Liver (tissue), 9 donors: ENCODE measurements around the gene LRRC4. TPM values are rescaled to one million over a fixed set of nuclear protein-coding genes. Genes with fewer than 3 reads are reported as not detected.

Experiments used
- DNase-seq: peaks from one replicate; pipeline ENCODE4 v3.0.0-alpha.2; 2017; ENCODE audit warnings: low spot score
- H3K27ac ChIP-seq, 2 donors: one replicate each; pipeline ENCODE4 v1.7.0; 2013; ENCODE audit warnings: inconsistent platforms in 2 of 2, low read length in 2 of 2, control low read depth in 1 of 2, low read depth in 1 of 2, mild to moderate bottlenecking in 1 of 2
- H3K27me3 ChIP-seq, 4 donors: one replicate each; pipeline versions ENCODE4 v1.6.1 to v1.7.0; 2013; ENCODE audit warnings: low read length in 3 of 4, inconsistent platforms in 1 of 4, mild to moderate bottlenecking in 1 of 4, moderate library complexity in 1 of 4; ENCODE audit not compliant: control insufficient read depth in 4 of 4, insufficient read depth in 4 of 4
- H3K36me3 ChIP-seq, 4 donors: one replicate each; pipeline versions ENCODE4 v1.6.1 to v1.7.0; 2013; ENCODE audit warnings: low read length in 3 of 4, mild to moderate bottlenecking in 3 of 4, low read depth in 1 of 4, moderate library complexity in 1 of 4; ENCODE audit not compliant: control insufficient read depth in 4 of 4, insufficient read depth in 3 of 4
- H3K4me1 ChIP-seq, 4 donors: one replicate each; pipeline versions ENCODE4 v1.6.1 to v1.7.0; 2013; ENCODE audit warnings: low read length in 3 of 4, mild to moderate bottlenecking in 3 of 4, moderate library complexity in 1 of 4; ENCODE audit not compliant: control insufficient read depth in 4 of 4, insufficient read depth in 4 of 4
- H3K4me3 ChIP-seq, 3 donors: one replicate each; pipeline versions ENCODE4 v1.6.1 to v1.7.0; 2013; ENCODE audit warnings: low read length in 3 of 3, control low read depth in 1 of 3, low read depth in 1 of 3, mild to moderate bottlenecking in 1 of 3
- H3K9ac ChIP-seq, 2 donors: one replicate each; pipeline ENCODE4 v1.7.0; 2013; ENCODE audit warnings: low read length in 2 of 2, mild to moderate bottlenecking in 2 of 2, moderate library complexity in 2 of 2, control low read depth in 1 of 2, low read depth in 1 of 2
- H3K9me3 ChIP-seq, 4 donors: one replicate each; pipeline versions ENCODE4 v1.6.1 to v1.7.0; 2013; ENCODE audit warnings: low read length in 3 of 4; ENCODE audit not compliant: control insufficient read depth in 4 of 4
- EGR1 ChIP-seq, 2 donors: IDR thresholded peaks; 2 replicates each; pipeline ENCODE4 v1.6.1; 2016 to 2018; ENCODE audit warnings: antibody characterized with exemption in 2 of 2, low read depth in 2 of 2
- FOXA1 ChIP-seq: IDR thresholded peaks from 2 replicates; pipeline ENCODE4 v1.6.1; 2016; ENCODE audit warnings: antibody characterized with exemption
- FOXA2 ChIP-seq: IDR thresholded peaks from 2 replicates; pipeline ENCODE4 v1.6.1; 2016; ENCODE audit warnings: antibody characterized with exemption
- GABPA ChIP-seq, 2 donors: IDR thresholded peaks in 1 of 2; conservative IDR thresholded peaks in 1 of 2; 2 replicates each; pipeline ENCODE4 v1.6.1; 2016; ENCODE audit warnings: antibody characterized with exemption in 2 of 2, mild to moderate bottlenecking in 1 of 2, moderate library complexity in 1 of 2
- HNF4G ChIP-seq: IDR thresholded peaks from 2 replicates; pipeline ENCODE4 v1.6.1; 2016; ENCODE audit warnings: antibody characterized with exemption
- NR2F2 ChIP-seq: IDR thresholded peaks from 2 replicates; pipeline ENCODE4 v1.6.1; 2016; ENCODE audit warnings: antibody characterized with exemption
- RAD21 ChIP-seq, 2 donors: IDR thresholded peaks; 2 replicates each; pipeline ENCODE4 v1.6.1; 2016; ENCODE audit warnings: antibody characterized with exemption in 2 of 2, mild to moderate bottlenecking in 2 of 2
- RXRA ChIP-seq, 2 donors: IDR thresholded peaks; 2 replicates each; pipeline ENCODE4 v1.6.1; 2017 to 2018; ENCODE audit warnings: antibody characterized with exemption in 2 of 2, mild to moderate bottlenecking in 1 of 2
- TAF1 ChIP-seq: conservative IDR thresholded peaks from 2 replicates; pipeline ENCODE4 v1.6.1; 2016; ENCODE audit warnings: antibody characterized with exemption, mild to moderate bottlenecking
- whole genome bisulfite sequencing: extraction: QIAGEN DNeasy Blood & Tissue Kit; methylation state at CpG from one replicate; pipeline ENCODE4 v1.1.7; 2013; 5-methylcytosine and 5-hydroxymethylcytosine counted together
- polyA plus RNA-seq, 2 donors: library from polyadenylated mRNA; stranded (reverse) in 1 of 2; unstranded in 1 of 2; fragments of 200-250 nt in 1 of 2; fragments of >200 nt in 1 of 2; fragmentation: Nextera tagmentation in 1 of 2; extraction: Ambion mirVana in 1 of 2; gene quantifications; one replicate each; pipeline versions ENCODE4 v1.2.1 to v1.2.3, GENCODE V29; 2013 to 2015
- total RNA-seq, 2 donors: library from RNA; depleted of rRNA; stranded (reverse); fragments of >200 nt; gene quantifications; one replicate each; pipeline ENCODE4 v1.2.3, GENCODE V29; 2014
- TF ChIP-seq, protein P1 (sequence below): fragments of 150-350 bp; IDR thresholded peaks from 2 replicates; pipeline ENCODE4 v1.5.1; 2017; ENCODE audit warnings: improper control_type of control experiment, low read depth, low read length; ENCODE audit not compliant: missing input control
- TF ChIP-seq, protein P2 (sequence below): IDR thresholded peaks from 2 replicates; pipeline ENCODE4 v1.6.1; 2016; ENCODE audit warnings: antibody characterized with exemption
- TF ChIP-seq, protein P3 (sequence below): IDR thresholded peaks from 2 replicates; pipeline ENCODE4 v1.6.1; 2016; ENCODE audit warnings: antibody characterized with exemption
- TF ChIP-seq, protein P4 (sequence below): IDR thresholded peaks from 2 replicates; pipeline ENCODE4 v1.6.1; 2016; ENCODE audit warnings: antibody characterized with exemption, mild to moderate bottlenecking
- donor health status: healthy.
- donor health status: healthy.
- donor health status: healthy.
- donor health status: healthy.
- donor health status: healthy.

LRRC4 gene
- total and polyA plus RNA-seq, 4 donors = 0.54 to 2.7 (median 1.2) TPM

DNA sequence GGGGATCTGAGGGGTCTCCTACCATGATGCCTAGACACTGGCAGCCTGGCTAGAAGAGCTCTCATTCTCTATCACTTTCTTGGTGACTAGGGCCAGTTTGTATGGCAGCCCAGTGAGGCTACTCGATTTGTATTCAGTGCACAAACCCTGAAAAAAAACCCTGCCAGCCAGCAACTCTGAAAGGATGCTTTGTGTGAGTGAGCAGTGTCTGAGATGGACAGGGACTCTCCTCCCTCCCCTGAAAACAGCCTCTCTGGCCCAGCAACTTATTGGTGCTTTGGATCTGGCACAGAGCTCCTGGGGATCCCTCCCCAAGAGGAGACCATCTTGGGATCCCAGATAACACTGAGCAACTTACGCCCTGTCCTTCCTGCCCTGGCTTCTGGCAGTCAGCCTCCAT is 10.8 kb upstream of the LRRC4 start:
- Histone ChIP-seq H3K4me1 (peaks cover 0 to 3% (median 1%) of the 10 kb centered on the region in 4 donors), H3K9me3 (no peaks in the 10 kb centered on the region), H3K4me3 (no peak overlapping the region), H3K27me3 (no peaks in the 10 kb centered on the region), H3K9ac (no peak overlapping the region), H3K27ac (no peak overlapping the region), H3K36me3 (peaks cover 0 to 7% (median 4%) of the 10 kb centered on the region in 4 donors)
- no peak for TF ChIP-seq EGR1 (IDR thresholded peaks at IDR 0.05; ENCODE audit: low read depth in 2 of 2)
- no peak for TF ChIP-seq NR2F2
- TF ChIP-seq, protein P1, sequence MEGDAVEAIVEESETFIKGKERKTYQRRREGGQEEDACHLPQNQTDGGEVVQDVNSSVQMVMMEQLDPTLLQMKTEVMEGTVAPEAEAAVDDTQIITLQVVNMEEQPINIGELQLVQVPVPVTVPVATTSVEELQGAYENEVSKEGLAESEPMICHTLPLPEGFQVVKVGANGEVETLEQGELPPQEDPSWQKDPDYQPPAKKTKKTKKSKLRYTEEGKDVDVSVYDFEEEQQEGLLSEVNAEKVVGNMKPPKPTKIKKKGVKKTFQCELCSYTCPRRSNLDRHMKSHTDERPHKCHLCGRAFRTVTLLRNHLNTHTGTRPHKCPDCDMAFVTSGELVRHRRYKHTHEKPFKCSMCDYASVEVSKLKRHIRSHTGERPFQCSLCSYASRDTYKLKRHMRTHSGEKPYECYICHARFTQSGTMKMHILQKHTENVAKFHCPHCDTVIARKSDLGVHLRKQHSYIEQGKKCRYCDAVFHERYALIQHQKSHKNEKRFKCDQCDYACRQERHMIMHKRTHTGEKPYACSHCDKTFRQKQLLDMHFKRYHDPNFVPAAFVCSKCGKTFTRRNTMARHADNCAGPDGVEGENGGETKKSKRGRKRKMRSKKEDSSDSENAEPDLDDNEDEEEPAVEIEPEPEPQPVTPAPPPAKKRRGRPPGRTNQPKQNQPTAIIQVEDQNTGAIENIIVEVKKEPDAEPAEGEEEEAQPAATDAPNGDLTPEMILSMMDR = no peak
- TF ChIP-seq, protein P2, sequence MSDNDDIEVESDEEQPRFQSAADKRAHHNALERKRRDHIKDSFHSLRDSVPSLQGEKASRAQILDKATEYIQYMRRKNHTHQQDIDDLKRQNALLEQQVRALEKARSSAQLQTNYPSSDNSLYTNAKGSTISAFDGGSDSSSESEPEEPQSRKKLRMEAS = no peak
- TF ChIP-seq TAF1 = no peak
- no peak for TF ChIP-seq HNF4G
- no peak for TF ChIP-seq RAD21 (IDR thresholded peaks at IDR 0.05)
- 88% methylated on average over 2 of the region's 2 CpGs for WGBS
- DNase-seq = no peak

DNA sequence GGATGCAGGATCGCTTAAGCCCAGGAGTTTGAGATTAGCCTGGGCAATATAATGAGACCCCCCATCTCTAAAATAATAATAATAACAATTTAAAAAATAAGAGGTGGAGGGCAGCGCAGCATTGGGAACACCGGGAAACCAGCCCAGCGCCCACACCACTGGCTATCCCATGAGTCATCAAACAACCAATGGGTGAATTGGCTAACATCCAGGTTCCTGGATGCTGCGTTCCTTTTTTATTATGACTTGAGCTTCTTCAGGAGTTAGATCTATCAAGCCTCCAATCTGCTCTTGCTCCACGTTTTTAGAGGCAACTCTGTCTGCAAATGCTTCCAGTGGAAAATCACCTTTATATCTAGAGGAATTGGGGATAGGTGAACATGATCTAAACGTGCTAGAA is 10.0 kb upstream of the LRRC4 start:
- TF ChIP-seq TAF1 (no peak), HNF4G (no peak), GABPA (IDR thresholded peaks at IDR 0.05 in 1 of 2, conservative IDR thresholded peaks at IDR 0.05 in 1 of 2) (no peak), FOXA2 (no peak), FOXA1 (no peak), RXRA (IDR thresholded peaks at IDR 0.05) (no peak)
- TF ChIP-seq, protein P3, sequence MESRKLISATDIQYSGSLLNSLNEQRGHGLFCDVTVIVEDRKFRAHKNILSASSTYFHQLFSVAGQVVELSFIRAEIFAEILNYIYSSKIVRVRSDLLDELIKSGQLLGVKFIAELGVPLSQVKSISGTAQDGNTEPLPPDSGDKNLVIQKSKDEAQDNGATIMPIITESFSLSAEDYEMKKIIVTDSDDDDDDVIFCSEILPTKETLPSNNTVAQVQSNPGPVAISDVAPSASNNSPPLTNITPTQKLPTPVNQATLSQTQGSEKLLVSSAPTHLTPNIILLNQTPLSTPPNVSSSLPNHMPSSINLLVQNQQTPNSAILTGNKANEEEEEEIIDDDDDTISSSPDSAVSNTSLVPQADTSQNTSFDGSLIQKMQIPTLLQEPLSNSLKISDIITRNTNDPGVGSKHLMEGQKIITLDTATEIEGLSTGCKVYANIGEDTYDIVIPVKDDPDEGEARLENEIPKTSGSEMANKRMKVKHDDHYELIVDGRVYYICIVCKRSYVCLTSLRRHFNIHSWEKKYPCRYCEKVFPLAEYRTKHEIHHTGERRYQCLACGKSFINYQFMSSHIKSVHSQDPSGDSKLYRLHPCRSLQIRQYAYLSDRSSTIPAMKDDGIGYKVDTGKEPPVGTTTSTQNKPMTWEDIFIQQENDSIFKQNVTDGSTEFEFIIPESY = no peak
- TF ChIP-seq, protein P2 = no peak
- TF ChIP-seq, protein P4, sequence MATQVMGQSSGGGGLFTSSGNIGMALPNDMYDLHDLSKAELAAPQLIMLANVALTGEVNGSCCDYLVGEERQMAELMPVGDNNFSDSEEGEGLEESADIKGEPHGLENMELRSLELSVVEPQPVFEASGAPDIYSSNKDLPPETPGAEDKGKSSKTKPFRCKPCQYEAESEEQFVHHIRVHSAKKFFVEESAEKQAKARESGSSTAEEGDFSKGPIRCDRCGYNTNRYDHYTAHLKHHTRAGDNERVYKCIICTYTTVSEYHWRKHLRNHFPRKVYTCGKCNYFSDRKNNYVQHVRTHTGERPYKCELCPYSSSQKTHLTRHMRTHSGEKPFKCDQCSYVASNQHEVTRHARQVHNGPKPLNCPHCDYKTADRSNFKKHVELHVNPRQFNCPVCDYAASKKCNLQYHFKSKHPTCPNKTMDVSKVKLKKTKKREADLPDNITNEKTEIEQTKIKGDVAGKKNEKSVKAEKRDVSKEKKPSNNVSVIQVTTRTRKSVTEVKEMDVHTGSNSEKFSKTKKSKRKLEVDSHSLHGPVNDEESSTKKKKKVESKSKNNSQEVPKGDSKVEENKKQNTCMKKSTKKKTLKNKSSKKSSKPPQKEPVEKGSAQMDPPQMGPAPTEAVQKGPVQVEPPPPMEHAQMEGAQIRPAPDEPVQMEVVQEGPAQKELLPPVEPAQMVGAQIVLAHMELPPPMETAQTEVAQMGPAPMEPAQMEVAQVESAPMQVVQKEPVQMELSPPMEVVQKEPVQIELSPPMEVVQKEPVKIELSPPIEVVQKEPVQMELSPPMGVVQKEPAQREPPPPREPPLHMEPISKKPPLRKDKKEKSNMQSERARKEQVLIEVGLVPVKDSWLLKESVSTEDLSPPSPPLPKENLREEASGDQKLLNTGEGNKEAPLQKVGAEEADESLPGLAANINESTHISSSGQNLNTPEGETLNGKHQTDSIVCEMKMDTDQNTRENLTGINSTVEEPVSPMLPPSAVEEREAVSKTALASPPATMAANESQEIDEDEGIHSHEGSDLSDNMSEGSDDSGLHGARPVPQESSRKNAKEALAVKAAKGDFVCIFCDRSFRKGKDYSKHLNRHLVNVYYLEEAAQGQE = no peak
- no peak overlapping the region for H3K4me3 ChIP-seq
- H3K9ac ChIP-seq = no peak overlapping the region
- DNase-seq = no peak
- no peak overlapping the region for H3K27ac ChIP-seq
- H3K36me3 ChIP-seq = peaks cover 0 to 7% (median 4%) of the 10 kb centered on the region in 4 donors
- no peaks in the 10 kb centered on the region for H3K9me3 ChIP-seq
- H3K27me3 ChIP-seq = no peaks in the 10 kb centered on the region
- peaks cover 0 to 3% (median 1%) of the 10 kb centered on the region in 4 donors for H3K4me1 ChIP-seq
- 82% methylated on average over 7 of the region's 7 CpGs for WGBS
